ENCODE results near the gene HINT1. TPM values are rescaled to one million over a fixed set of nuclear protein-coding genes. Genes with fewer than 3 reads are reported as not detected.

Gene HINT1
- total RNA-seq, 2 donors from 2014 or later: 322 to 373 TPM

- ATAC-seq (no peak), DNase-seq (ENCODE audit: low spot score in 2 of 2) (no peak)
- Mint-ChIP-seq H3K27ac (no peak overlapping the region), H3K9me3 (no peaks in the 10 kb centered on the region), H3K36me3 (peaks cover 6% of the 10 kb centered on the region in 2 donors)
Measured at GRCh38 chr5:131186561-131187256, 21.7 kb upstream of the HINT1 start.

DNA sequence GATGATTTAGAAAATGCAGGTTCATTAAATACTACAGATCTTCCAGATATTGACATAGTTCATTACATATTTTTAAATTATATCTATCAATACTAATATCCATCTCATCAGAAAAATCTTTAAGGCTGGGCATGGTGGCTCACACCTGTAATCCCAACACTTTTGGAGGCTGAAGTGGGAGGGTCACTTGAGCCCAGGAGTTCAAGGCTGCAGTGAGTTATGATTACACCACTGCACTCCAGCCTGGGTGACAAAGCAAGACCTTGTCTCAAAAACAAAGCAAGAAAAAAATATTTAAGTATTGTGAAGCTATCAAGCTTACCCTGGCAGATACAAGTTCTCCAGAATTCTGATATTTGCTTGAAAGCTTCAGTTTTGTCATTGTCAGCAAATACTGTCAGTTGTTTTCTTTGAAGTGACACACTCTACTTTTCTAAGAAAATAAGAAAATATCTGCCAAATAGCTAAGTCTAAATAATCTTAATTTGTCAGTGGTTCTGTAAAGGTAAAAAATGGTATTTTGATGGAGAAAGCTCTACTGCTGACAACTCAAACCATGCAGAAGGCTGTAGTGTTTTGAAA is 20.6 kb upstream of the HINT1 start:
- ATAC-seq (no peak), DNase-seq (ENCODE audit: low spot score in 2 of 2) (no peak)
- H3K9me3 Mint-ChIP-seq: no peaks in the 10 kb centered on the region

DNA sequence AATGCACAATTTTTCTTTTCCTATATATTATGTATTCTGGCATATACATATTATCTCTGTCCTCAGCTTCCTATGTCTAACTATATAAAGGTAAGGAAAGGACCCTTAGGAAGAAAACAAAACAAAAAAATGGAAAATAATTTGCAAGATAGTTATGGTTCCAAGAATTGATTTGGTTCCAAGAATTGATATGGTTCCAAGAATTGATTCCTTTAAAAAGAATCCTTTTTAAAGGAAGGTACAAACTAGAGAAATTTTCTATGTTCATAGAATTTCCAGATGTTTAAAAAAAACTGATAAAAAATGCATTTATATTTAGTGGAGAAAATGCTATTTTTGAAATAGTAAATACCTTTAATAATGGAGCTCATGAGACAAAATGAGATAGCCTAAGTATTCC is 17.8 kb upstream of the HINT1 start:
- H3K36me3 Mint-ChIP-seq: peaks cover 0 to 6% of the 10 kb centered on the region in 2 donors
- H3K27ac Mint-ChIP-seq: no peak overlapping the region
- ATAC-seq: no peak
- no peaks in the 10 kb centered on the region for H3K9me3 Mint-ChIP-seq
- no peak for DNase-seq (ENCODE audit: low spot score in 2 of 2)

More for the DNA sequence above, 20.6 kb upstream of the HINT1 start:
- Mint-ChIP-seq H3K36me3 (peaks cover 6% of the 10 kb centered on the region in 2 donors), H3K27ac (no peak overlapping the region)

GRCh38 chr5:131180407-131180806 is 15.4 kb upstream of the HINT1 start:
- Mint-ChIP-seq H3K36me3 (peaks cover 0 to 11% of the 10 kb centered on the region in 2 donors), H3K27ac (no peak overlapping the region), H3K9me3 (peaks cover 0 to 3% of the 10 kb centered on the region in 2 donors)
- DNase-seq (ENCODE audit: low spot score in 2 of 2) (no peak), ATAC-seq (no peak)

DNA sequence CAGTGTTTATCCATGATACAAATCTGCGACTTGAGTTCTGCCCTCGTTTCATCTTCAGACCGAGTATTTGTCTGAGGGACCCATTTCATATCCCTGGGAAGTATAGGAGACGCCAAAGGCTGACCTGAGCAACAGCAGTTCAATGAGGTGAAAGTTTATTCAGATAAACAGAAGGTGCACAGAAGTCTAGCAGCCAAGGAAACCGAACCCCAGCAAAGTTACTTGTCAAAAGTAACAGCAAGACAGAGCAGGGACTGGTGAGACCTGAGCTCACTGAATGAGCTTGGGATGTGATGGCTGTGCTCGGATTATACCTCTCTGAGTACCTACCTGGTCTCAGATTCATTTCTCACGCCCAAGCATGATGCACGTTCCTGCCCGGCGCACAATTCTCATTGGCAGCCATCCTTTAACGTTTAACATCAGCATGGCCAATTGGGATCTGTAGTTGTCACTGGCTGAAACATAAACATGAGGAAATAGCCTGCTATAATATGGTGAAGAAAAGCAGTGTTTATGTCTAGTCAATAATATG is 6.3 kb upstream of the HINT1 start:
- Mint-ChIP-seq H3K36me3 (peaks cover 11 to 12% of the 10 kb centered on the region in 2 donors), H3K27ac (peak overlapping the region; percentile 96 to 97), H3K9me3 (peaks cover 0 to 3% of the 10 kb centered on the region in 2 donors)
- ATAC-seq (peak; percentile 4 to 18), DNase-seq (ENCODE audit: low spot score in 2 of 2) (peak in 1 of 2 donors; percentile 20)

- Mint-ChIP-seq H3K9me3 (no peaks in the 10 kb centered on the region), H3K27ac (peak within 1 kb of the TSS; percentile 96 to 97), H3K36me3 (peaks cover 6 to 12% of the 10 kb centered on the region in 2 donors)
- peak; percentile 92 to 96 for DNase-seq (ENCODE audit: low spot score in 2 of 2)
- ATAC-seq: peak; percentile 96
Measured at GRCh38 chr5:131170540-131171275, 5.7 kb upstream of the HINT1 start, which contains the start of gene LYRM7. Gene LYRM7, plus strand, starts transcription at chr5:131170944. Its CDS starts 77 bp downstream, at chr5:131171021.

DNA sequence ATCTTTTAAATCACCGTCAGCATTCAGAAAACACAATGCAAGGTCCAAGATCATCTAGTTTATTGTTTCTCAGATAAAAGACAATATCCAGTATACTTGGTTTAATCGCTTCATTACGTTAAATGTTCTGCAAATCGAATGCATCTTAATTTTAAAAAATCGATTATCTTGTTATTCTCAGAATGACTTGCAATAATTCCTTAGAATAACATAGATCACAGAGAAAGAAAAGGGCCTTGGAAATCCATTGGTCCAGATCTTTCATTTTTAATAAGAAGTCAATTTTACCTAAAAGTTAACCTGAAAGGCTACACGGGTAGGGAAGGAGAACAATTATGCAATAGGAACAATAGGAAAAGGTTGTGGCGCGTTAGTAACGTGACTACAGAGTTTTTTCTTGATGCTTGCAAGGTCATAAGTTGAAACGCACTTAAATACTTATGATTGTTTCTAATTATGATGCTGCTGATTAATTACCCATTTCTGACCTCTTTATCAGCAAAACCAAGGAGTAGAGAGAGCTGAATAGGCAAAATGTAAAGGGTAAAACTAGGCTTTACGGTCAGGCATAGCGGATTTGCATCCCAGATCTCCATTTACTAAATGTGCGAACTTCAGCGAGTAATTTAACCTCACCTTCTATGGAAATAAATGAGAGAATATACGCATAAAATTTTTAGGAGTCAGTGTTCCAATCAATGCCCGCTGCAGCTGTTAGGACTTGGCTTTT is 4.9 kb upstream of the HINT1 start:
- no peak for DNase-seq (ENCODE audit: low spot score in 2 of 2)
- peaks cover 6 to 15% of the 10 kb centered on the region in 2 donors for H3K36me3 Mint-ChIP-seq

GRCh38 chr5:131167615-131168014 is 2.6 kb upstream of the HINT1 start:
- H3K36me3 Mint-ChIP-seq: peaks cover 22 to 32% of the 10 kb centered on the region in 2 donors
- no peak overlapping the region for H3K27ac Mint-ChIP-seq
- no peaks in the 10 kb centered on the region for H3K9me3 Mint-ChIP-seq
- ATAC-seq: no peak
- no peak for DNase-seq (ENCODE audit: low spot score in 2 of 2)

More for the DNA sequence above, 4.9 kb upstream of the HINT1 start:
- peak overlapping the region in 1 of 2 donors; percentile 96 for H3K27ac Mint-ChIP-seq
- H3K9me3 Mint-ChIP-seq: no peaks in the 10 kb centered on the region
- no peak for ATAC-seq

- Mint-ChIP-seq H3K9me3 (peaks cover 0 to under 1% of the 10 kb centered on the region in 2 donors), H3K27ac (peak overlapping the region; percentile 98), H3K36me3 (peaks cover 40 to 48% of the 10 kb centered on the region in 2 donors)
- DNase-seq (ENCODE audit: low spot score in 2 of 2) (peak; percentile 72 to 80), ATAC-seq (peak; percentile 68 to 74)
Measured at GRCh38 chr5:131164191-131165118, 601 bp downstream of the HINT1 start.

DNA sequence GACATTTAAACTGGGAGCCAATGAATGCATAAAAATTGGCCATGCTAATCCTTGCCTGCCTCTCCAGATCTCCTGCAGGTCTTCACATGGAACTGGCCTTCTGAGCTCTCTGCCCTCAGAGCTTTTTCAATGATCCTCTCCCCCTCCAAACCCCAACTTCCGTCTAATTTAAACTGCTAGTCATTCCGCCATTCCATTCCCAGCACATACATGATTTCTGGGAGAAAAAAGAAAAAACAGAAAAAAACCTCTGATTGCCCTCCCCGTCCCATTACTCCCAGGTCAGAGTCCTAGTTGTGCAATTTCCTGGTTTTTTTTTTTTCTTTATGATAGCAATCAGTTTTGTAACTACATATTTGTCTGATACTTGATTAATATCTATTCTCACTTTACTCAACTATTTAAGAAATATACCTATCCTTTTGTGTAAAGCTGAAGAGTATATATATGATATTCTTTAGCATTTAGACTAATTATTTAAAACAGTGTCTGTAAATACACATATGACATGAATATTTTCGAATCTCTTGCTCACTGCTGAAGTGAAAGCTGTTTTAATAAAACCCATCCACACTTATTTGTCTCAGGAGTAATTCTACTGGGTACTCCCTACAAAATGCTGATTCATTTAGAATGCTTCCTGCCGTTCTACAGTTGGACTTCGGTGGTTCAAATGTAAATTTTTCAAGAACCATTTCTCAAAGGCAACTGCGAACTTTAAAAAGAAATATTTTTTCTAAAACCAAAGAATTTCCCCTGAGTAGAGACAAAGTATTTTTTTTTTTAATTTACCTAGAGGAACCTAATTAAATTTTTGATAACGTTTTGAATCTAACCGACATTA is 1.6 kb downstream of the HINT1 start:
- H3K27ac Mint-ChIP-seq: peak overlapping the region; percentile 95 to 98
- no peak for ATAC-seq
- peaks cover 0 to 4% of the 10 kb centered on the region in 2 donors for H3K9me3 Mint-ChIP-seq
- no peak for DNase-seq (ENCODE audit: low spot score in 2 of 2)
- H3K36me3 Mint-ChIP-seq: peaks cover 45 to 57% of the 10 kb centered on the region in 2 donors

GRCh38 chr5:131160134-131160533 is 4.9 kb downstream of the HINT1 start:
- peaks cover 44 to 73% of the 10 kb centered on the region in 2 donors for H3K36me3 Mint-ChIP-seq
- peak overlapping the region in 1 of 2 donors; percentile 13 for H3K27ac Mint-ChIP-seq
- no peak for DNase-seq (ENCODE audit: low spot score in 2 of 2)
- H3K9me3 Mint-ChIP-seq: peaks cover 0 to 4% of the 10 kb centered on the region in 2 donors
- ATAC-seq: no peak

- DNase-seq (ENCODE audit: low spot score in 2 of 2) (no peak), ATAC-seq (peak in 1 of 2 donors; percentile 7)
- H3K27ac Mint-ChIP-seq: no peak overlapping the region
- H3K36me3 Mint-ChIP-seq: peaks cover 21 to 51% of the 10 kb centered on the region in 2 donors
- H3K9me3 Mint-ChIP-seq: peaks cover 0 to 4% of the 10 kb centered on the region in 2 donors
Measured at GRCh38 chr5:131156957-131157356, 8.1 kb downstream of the HINT1 start.

- H3K27ac Mint-ChIP-seq: no peak overlapping the region
- peak in 1 of 2 donors; percentile 11 for ATAC-seq
- peaks cover 0 to 4% of the 10 kb centered on the region in 2 donors for H3K9me3 Mint-ChIP-seq
- peaks cover 17 to 45% of the 10 kb centered on the region in 2 donors for H3K36me3 Mint-ChIP-seq
- no peak for DNase-seq (ENCODE audit: low spot score in 2 of 2)
Measured at GRCh38 chr5:131156385-131156784, 8.7 kb downstream of the HINT1 start.

DNA sequence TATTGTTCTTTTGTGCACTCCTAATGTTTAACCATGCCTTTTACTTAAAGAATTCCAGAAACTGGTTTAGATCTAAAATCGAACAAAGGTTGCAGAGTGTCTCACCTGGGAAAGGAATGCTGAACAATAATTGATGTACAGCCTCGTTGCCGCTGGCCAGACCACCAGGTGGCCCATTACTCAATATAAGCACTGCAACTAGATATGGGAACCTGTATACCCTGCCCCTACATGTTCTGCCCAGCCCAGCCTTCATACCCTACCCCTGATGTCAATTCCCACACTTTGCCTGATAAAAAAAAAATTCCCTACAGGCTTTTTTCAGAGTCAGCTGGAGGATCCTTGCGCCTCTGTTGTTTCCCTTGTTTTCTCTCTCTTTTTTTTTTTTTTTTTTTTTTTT is 13.8 kb downstream of the HINT1 start:
- no peaks in the 10 kb centered on the region for H3K9me3 Mint-ChIP-seq
- H3K27ac Mint-ChIP-seq: no peak overlapping the region
- DNase-seq (ENCODE audit: low spot score in 2 of 2) (no peak), ATAC-seq (no peak)
- H3K36me3 Mint-ChIP-seq: no peaks in the 10 kb centered on the region
